Ovary (tissue), 9 donors: ENCODE data around the gene STK17B. TPM values are rescaled to one million over a fixed set of nuclear protein-coding genes. Genes with fewer than 3 reads are reported as not detected.

ENCODE experiments used
- DNase-seq, 5 donors: peaks; one replicate each; pipeline ENCODE4 v3.0.0-alpha.2; 2019 to 2020
- H3K27ac ChIP-seq, 2 donors: fragments of 200-600 bp; one replicate each; pipeline versions ENCODE4 v1.5.1 to v1.8.0; 2019 to 2022
- H3K27me3 ChIP-seq: fragments of 200-600 bp; one replicate; pipeline ENCODE4 v1.8.0; 2022
- H3K36me3 ChIP-seq: fragments of 200-600 bp; sonication (generic); one replicate; pipeline ENCODE4 v1.5.1; 2019
- H3K4me1 ChIP-seq: one replicate; pipeline ENCODE4 v1.8.1; 2013; ENCODE audit warnings: mild to moderate bottlenecking, moderate library complexity; ENCODE audit not compliant: insufficient read depth
- H3K4me3 ChIP-seq: fragments of 200-600 bp; sonication (generic); one replicate; pipeline ENCODE4 v1.5.1; 2017
- H3K9me3 ChIP-seq, 2 donors: fragments of 200-600 bp in 1 of 2; sonication (generic) in 1 of 2; one replicate each; pipeline versions ENCODE4 v1.5.1 to v1.8.1; 2013 to 2019; ENCODE audit warnings: mild to moderate bottlenecking in 1 of 2, moderate library complexity in 1 of 2
- EP300 ChIP-seq: sonication (generic); formaldehyde crosslinking; IDR thresholded peaks from one replicate; pipeline ENCODE4 v1.6.1; 2017; ENCODE audit warnings: antibody characterized with exemption
- POLR2A ChIP-seq: fragments of 450-650 bp; IDR thresholded peaks from one replicate; pipeline ENCODE4 v1.6.1; 2017; ENCODE audit warnings: antibody characterized with exemption, mild to moderate bottlenecking, moderate library complexity
- WGBS, 3 donors: extraction: QIAGEN DNeasy Blood & Tissue Kit in 1 of 3; methylation state at CpG; one replicate each; pipeline versions ENCODE4 v1.1.5 to v1.1.7; 2013 to 2017; 5-methylcytosine and 5-hydroxymethylcytosine counted together
- intact Hi-C, 4 donors: fragments of 100-400 bp; cut with DNase I; formaldehyde crosslinking; loops; one replicate each; pipeline versions ENCODE4 v1.11.0 to v1.15.1; 2022 to 2023
- polyA plus RNA-seq, 2 donors: library from polyadenylated mRNA; stranded (reverse); fragments of 200-250 nt in 1 of 2; fragments of 350-450 nt in 1 of 2; fragmentation: Illumina TruSeq in 1 of 2; extraction: RNeasy Lipid Tissue Mini Kit (QIAGEN cat#74804) in 1 of 2; gene quantifications; one replicate each; pipeline ENCODE4 v1.2.3, GENCODE V29; 2013 to 2014
- total RNA-seq, 7 donors: library from RNA; depleted of rRNA in 2 of 7; stranded (reverse); fragments of >200 nt in 2 of 7; fragmentation: NEBNext Ultra II Directional in 3 of 7; extraction: Animal tissue kit (Norgen Biotek cat#: 25700) in 3 of 7; gene quantifications; one replicate each; pipeline versions ENCODE4 v1.1.0 to v1.2.4, GENCODE V29; 2016 to 2023
- TF ChIP-seq, protein P1 (sequence below), 3 donors: fragments of 450-650 bp in 2 of 3; fragments of 200-600 bp in 1 of 3; IDR thresholded peaks; one replicate each; pipeline versions ENCODE4 v1.5.1 to v1.8.0; 2016 to 2022; ENCODE audit warnings: antibody characterized with exemption in 3 of 3, mild to moderate bottlenecking in 1 of 3
- donor health status: DM: no; HTN: no; CAD: no; lungs with moderate emphysema.
- donor health status: DM: no; HTN: no; CAD: no.
- donor health status: Bipolar disorder and iron deficiency.
- donor health status: DM: yes; HTN: yes; CAD: no.
- donor health status: DM: no; HTN: no; CAD: no.
- donor health status: DM: yes; HTN: yes; CAD: no.

STK17B gene
- total and polyA plus RNA-seq, 9 donors: 1.7 to 28.4 (median 4.9) TPM

DNA sequence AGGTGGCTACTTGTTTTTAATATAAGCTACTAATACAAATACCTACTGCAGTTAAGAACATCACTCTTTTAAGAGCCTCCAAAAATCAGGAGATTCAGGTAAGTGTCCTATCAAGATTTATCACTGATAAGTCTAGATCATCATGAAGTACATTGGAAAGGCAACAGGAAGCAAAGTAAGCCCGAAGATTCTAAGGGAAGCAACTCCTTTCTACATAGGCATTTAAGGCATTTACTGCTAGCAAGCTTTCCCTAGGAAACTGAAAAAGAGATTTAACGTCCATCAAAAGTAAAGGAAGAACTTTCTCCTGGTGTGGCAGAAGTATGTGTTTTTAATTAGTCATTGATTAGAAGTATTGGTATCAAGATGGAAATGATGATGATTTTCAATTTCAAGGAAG is 3.7 kb downstream of the STK17B start:
- no peaks in the 10 kb centered on the region for H3K27me3 ChIP-seq
- no peaks in the 10 kb centered on the region for H3K9me3 ChIP-seq
- H3K4me1 ChIP-seq: no peaks in the 10 kb centered on the region
- H3K36me3 ChIP-seq: no peaks in the 10 kb centered on the region
- intact Hi-C loops: no loop called here
- WGBS, 3 donors: 87 to 91% (median 88%) methylated on average over 2 of the region's 2 CpGs
- TF ChIP-seq, protein P1, sequence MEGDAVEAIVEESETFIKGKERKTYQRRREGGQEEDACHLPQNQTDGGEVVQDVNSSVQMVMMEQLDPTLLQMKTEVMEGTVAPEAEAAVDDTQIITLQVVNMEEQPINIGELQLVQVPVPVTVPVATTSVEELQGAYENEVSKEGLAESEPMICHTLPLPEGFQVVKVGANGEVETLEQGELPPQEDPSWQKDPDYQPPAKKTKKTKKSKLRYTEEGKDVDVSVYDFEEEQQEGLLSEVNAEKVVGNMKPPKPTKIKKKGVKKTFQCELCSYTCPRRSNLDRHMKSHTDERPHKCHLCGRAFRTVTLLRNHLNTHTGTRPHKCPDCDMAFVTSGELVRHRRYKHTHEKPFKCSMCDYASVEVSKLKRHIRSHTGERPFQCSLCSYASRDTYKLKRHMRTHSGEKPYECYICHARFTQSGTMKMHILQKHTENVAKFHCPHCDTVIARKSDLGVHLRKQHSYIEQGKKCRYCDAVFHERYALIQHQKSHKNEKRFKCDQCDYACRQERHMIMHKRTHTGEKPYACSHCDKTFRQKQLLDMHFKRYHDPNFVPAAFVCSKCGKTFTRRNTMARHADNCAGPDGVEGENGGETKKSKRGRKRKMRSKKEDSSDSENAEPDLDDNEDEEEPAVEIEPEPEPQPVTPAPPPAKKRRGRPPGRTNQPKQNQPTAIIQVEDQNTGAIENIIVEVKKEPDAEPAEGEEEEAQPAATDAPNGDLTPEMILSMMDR (IDR thresholded peaks at IDR 0.05): no peak
- TF ChIP-seq EP300 (no peak), POLR2A (no peak)
- DNase-seq: no peak
- H3K27ac ChIP-seq: no peak overlapping the region
- H3K4me3 ChIP-seq: no peak overlapping the region

DNA sequence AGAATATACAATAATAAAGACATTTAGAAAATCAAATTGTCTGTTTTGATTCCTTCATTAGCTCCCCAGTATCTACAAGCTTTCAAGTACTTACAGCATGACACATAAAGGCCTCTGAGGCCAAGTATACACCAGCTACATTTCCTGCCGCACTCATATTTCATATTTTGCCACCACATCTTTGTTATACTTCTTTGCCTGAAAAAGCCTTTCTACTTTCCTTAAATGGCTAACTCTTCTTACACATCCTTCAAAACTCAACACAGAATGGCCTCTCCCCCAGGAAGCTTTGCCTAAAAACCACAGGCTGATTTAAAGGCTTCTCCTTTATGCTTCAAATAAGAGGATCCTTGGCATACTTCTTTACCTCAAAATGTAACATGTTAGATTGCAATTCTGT is 4.5 kb downstream of the STK17B start:
- no peak for DNase-seq
- no peak overlapping the region for H3K4me3 ChIP-seq
- H3K36me3 ChIP-seq: no peaks in the 10 kb centered on the region
- no peaks in the 10 kb centered on the region for H3K27me3 ChIP-seq
- H3K4me1 ChIP-seq: no peaks in the 10 kb centered on the region
- no peak overlapping the region for H3K27ac ChIP-seq
- TF ChIP-seq, protein P1 (IDR thresholded peaks at IDR 0.05): no peak
- no peak for TF ChIP-seq EP300
- no peak for TF ChIP-seq POLR2A
- no peaks in the 10 kb centered on the region for H3K9me3 ChIP-seq
- intact Hi-C loops: no loop called here
- WGBS, 3 donors: 74 to 78% (median 75%) methylated on average over 1 of the region's 1 CpG

DNA sequence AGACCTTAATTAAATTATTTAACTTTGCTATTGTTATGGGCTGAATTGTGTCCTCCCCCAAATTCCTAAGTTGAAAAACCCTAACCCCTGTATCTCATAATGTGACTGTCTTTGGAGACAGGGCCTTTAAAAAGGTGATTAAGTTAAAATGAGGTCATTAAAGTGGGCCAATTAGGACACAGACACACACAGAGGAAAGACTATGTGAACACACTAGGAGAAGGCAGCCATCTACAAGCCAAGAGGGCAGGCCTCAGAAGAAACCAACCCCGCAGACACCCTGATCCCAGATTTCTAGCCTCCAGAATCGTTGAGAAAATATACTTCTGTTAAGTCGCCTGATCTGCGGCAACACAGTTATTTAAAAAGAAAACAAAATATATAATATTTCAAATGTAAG is 6.4 kb downstream of the STK17B start:
- TF ChIP-seq EP300: no peak
- TF ChIP-seq, protein P1 (IDR thresholded peaks at IDR 0.05): no peak
- no peak for TF ChIP-seq POLR2A
- no peaks in the 10 kb centered on the region for H3K27me3 ChIP-seq
- no peaks in the 10 kb centered on the region for H3K4me1 ChIP-seq
- intact Hi-C loops: no loop called here
- H3K4me3 ChIP-seq: no peak overlapping the region
- no peaks in the 10 kb centered on the region for H3K36me3 ChIP-seq
- DNase-seq: no peak
- no peaks in the 10 kb centered on the region for H3K9me3 ChIP-seq
- 70 to 80% (median 79%) methylated on average over 4 of the region's 4 CpGs for WGBS, 3 donors
- H3K27ac ChIP-seq: no peak overlapping the region

DNA sequence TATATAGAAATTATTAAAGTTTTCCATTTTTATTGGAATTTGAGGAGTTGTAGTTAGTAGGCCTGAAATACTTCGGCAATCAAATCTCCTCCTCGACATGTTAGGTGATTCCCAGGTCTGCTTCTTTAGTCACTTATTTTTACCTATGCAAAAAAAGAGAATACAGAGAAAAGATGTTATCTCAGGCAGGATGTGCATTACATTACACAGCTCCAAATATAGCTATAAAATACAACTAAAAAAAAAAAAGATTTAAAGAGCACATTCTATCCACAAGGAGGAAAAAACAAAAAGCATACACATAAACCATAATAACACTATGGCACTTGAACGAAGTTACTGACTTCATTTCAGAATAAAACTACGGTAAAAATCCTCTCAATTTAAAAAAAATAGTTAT is 8.1 kb downstream of the STK17B start:
- no peak overlapping the region for H3K4me3 ChIP-seq
- H3K27ac ChIP-seq: no peak overlapping the region
- H3K4me1 ChIP-seq: no peaks in the 10 kb centered on the region
- no peak for DNase-seq
- H3K27me3 ChIP-seq: no peaks in the 10 kb centered on the region
- no peaks in the 10 kb centered on the region for H3K36me3 ChIP-seq
- H3K9me3 ChIP-seq: no peaks in the 10 kb centered on the region
- intact Hi-C loops: no loop called here
- TF ChIP-seq EP300: no peak
- TF ChIP-seq POLR2A: no peak
- TF ChIP-seq, protein P1 (IDR thresholded peaks at IDR 0.05): no peak
- 72 to 88% (median 73%) methylated on average over 4 of the region's 4 CpGs for WGBS, 3 donors
